MM.1S (cell line): Measurements from ENCODE around the gene SCAMP1.

Experiments
- DNase-seq: peaks from one replicate; pipeline ENCODE4 v3.0.0-alpha.2; 2015
- H2AFZ ChIP-seq: fragments of 300-600 bp; sonication (generic); 2 replicates; pipeline ENCODE4 v1.6.0; 2016; ENCODE audit warnings: antibody characterized with exemption, low read length
- H3F3A ChIP-seq: fragments of 300-600 bp; sonication (generic); 2 replicates; pipeline ENCODE4 v1.6.1; 2016; ENCODE audit warnings: mild to moderate bottlenecking, antibody characterized with exemption, low read length, moderate library complexity, mixed read lengths; ENCODE audit not compliant: insufficient read depth
- H3K27ac ChIP-seq: fragments of 300-600 bp; sonication (generic); 2 replicates; pipeline ENCODE4 v1.5.1; 2016; ENCODE audit warnings: mild to moderate bottlenecking, low read length
- H3K27me3 ChIP-seq: fragments of 300-600 bp; sonication (generic); replicated peaks from 2 replicates; pipeline ENCODE4 v1.6.0; 2016; ENCODE audit warnings: low read length; ENCODE audit not compliant: insufficient read depth
- H3K36me3 ChIP-seq: fragments of 300-600 bp; sonication (generic); replicated peaks from 2 replicates; pipeline ENCODE4 v1.6.1; 2016; ENCODE audit warnings: mild to moderate bottlenecking, low read length, mixed read lengths; ENCODE audit not compliant: insufficient read depth
- H3K4me1 ChIP-seq: fragments of 300-600 bp; sonication (generic); 2 replicates; pipeline ENCODE4 v1.6.1; 2016; ENCODE audit warnings: low read length, mixed read lengths
- H3K4me2 ChIP-seq: fragments of 300-600 bp; sonication (generic); 2 replicates; pipeline ENCODE4 v1.6.0; 2016; ENCODE audit warnings: low read depth, low read length
- H3K4me3 ChIP-seq: fragments of 300-600 bp; sonication (generic); 2 replicates; pipeline ENCODE4 v1.5.1; 2016; ENCODE audit warnings: low read length, mixed read lengths
- H3K79me2 ChIP-seq: fragments of 300-600 bp; sonication (generic); 2 replicates; pipeline ENCODE4 v1.6.1; 2016; ENCODE audit warnings: mixed run types, low read length, mixed read lengths
- H3K9ac ChIP-seq: fragments of 300-600 bp; sonication (generic); 2 replicates; pipeline ENCODE4 v1.6.1; 2016; ENCODE audit warnings: low read length, mixed read lengths
- H3K9me2 ChIP-seq: fragments of 300-600 bp; sonication (generic); replicated peaks from 2 replicates; pipeline ENCODE4 v1.6.1; 2016; ENCODE audit warnings: mild to moderate bottlenecking, low read length, mixed read lengths; ENCODE audit not compliant: insufficient read depth
- H3K9me3 ChIP-seq: fragments of 300-600 bp; sonication (generic); replicated peaks from 2 replicates; pipeline ENCODE4 v1.6.1; 2016; ENCODE audit warnings: mild to moderate bottlenecking, low read length, mixed read lengths; ENCODE audit not compliant: insufficient read depth
- H4K20me1 ChIP-seq: fragments of 300-600 bp; sonication (generic); 2 replicates; pipeline ENCODE4 v1.6.1; 2016; ENCODE audit warnings: mild to moderate bottlenecking, low read length, moderate library complexity, mixed read lengths; ENCODE audit not compliant: insufficient read depth
- CTCF ChIP-seq: fragments of 300-600 bp; sonication (generic); IDR thresholded peaks from 2 replicates; pipeline ENCODE4 v1.5.1; 2016; ENCODE audit warnings: antibody characterized with exemption, low read length, mixed read lengths
- EZH2 ChIP-seq: fragments of 300-600 bp; sonication (generic); optimal IDR thresholded peaks from 2 replicates; pipeline ENCODE3; 2017; ENCODE audit warnings: low read depth, mild to moderate bottlenecking, antibody characterized with exemption, low read length, mixed read lengths
- EZH2phosphoT487 ChIP-seq: fragments of 300-600 bp; sonication (generic); IDR thresholded peaks from 2 replicates; pipeline ENCODE4 v1.6.1; 2018; ENCODE audit warnings: antibody characterized with exemption, low read length

The SCAMP1 gene

GRCh38 chr5:78505860-78506259 lies 145.4 kb downstream of the SCAMP1 start:
- Histone ChIP-seq H3F3A (no peaks in the 10 kb centered on the region), H3K27ac (no peak overlapping the region), H3K4me2 (no peak overlapping the region)

GRCh38 chr5:78506261-78507024 lies 146.0 kb downstream of the SCAMP1 start:
- no peaks in the 10 kb centered on the region for H3K4me1 ChIP-seq
- no peaks in the 10 kb centered on the region for H3K79me2 ChIP-seq
- no peak overlapping the region for H2AFZ ChIP-seq
- no peaks in the 10 kb centered on the region for H3K27me3 ChIP-seq
- no peaks in the 10 kb centered on the region for H3F3A ChIP-seq
- no peak overlapping the region for H3K4me3 ChIP-seq
- no peak for DNase-seq
- no peak overlapping the region for H3K27ac ChIP-seq
- H3K36me3 ChIP-seq: no peaks in the 10 kb centered on the region
- no peak overlapping the region for H3K4me2 ChIP-seq
- no peaks in the 10 kb centered on the region for H4K20me1 ChIP-seq
- no peaks in the 10 kb centered on the region for H3K9me2 ChIP-seq
- H3K9ac ChIP-seq: no peak overlapping the region
- H3K9me3 ChIP-seq: no peaks in the 10 kb centered on the region
- no peak for TF ChIP-seq EZH2

More at GRCh38 chr5:78505860-78506259, 145.4 kb downstream of the SCAMP1 start:
- no peak for DNase-seq
- no peak overlapping the region for H3K4me3 ChIP-seq
- no peaks in the 10 kb centered on the region for H3K9me2 ChIP-seq
- H3K9me3 ChIP-seq: no peaks in the 10 kb centered on the region
- no peaks in the 10 kb centered on the region for H4K20me1 ChIP-seq
- no peak for TF ChIP-seq EZH2phosphoT487
- H3K4me1 ChIP-seq: no peaks in the 10 kb centered on the region
- H3K36me3 ChIP-seq: no peaks in the 10 kb centered on the region
- no peaks in the 10 kb centered on the region for H3K27me3 ChIP-seq
- H3K9ac ChIP-seq: no peak overlapping the region
- H2AFZ ChIP-seq: no peak overlapping the region
- H3K79me2 ChIP-seq: no peaks in the 10 kb centered on the region

- Histone ChIP-seq H3K9me2 (no peaks in the 10 kb centered on the region), H3K4me1 (no peaks in the 10 kb centered on the region), H3K27ac (no peak overlapping the region), H3K36me3 (no peaks in the 10 kb centered on the region), H3K4me2 (no peak overlapping the region), H3K4me3 (no peak overlapping the region), H3K27me3 (no peaks in the 10 kb centered on the region), H3K9me3 (no peaks in the 10 kb centered on the region), H3K9ac (no peak overlapping the region), H4K20me1 (no peaks in the 10 kb centered on the region), H3F3A (no peaks in the 10 kb centered on the region), H2AFZ (no peak overlapping the region), H3K79me2 (no peaks in the 10 kb centered on the region)
- TF ChIP-seq EZH2: no peak
- no peak for TF ChIP-seq CTCF
- no peak for TF ChIP-seq EZH2phosphoT487
- no peak for DNase-seq
Measured at GRCh38 chr5:78507531-78507930, 147.1 kb downstream of the SCAMP1 start.

- Histone ChIP-seq H3F3A (no peaks in the 10 kb centered on the region), H3K9ac (no peak overlapping the region), H4K20me1 (no peaks in the 10 kb centered on the region), H2AFZ (no peak overlapping the region), H3K9me2 (no peaks in the 10 kb centered on the region), H3K27ac (no peak overlapping the region), H3K36me3 (no peaks in the 10 kb centered on the region), H3K4me2 (no peak overlapping the region), H3K4me1 (no peaks in the 10 kb centered on the region), H3K9me3 (no peaks in the 10 kb centered on the region), H3K27me3 (no peaks in the 10 kb centered on the region), H3K4me3 (no peak overlapping the region), H3K79me2 (no peaks in the 10 kb centered on the region)
- no peak for DNase-seq
- TF ChIP-seq CTCF: no peak
- TF ChIP-seq EZH2: no peak
- no peak for TF ChIP-seq EZH2phosphoT487
Measured at GRCh38 chr5:78508186-78508765, 147.9 kb downstream of the SCAMP1 start.
